HG03432 (cell line): ENCODE data around the gene UGDH.
A peak's percentile ranks its signal among the peaks of the same experiment; 100 is the strongest.
"Not testable (repeated sequence)": the region's sequence is repeated elsewhere in the genome, so short reads cannot be mapped to it uniquely, and the experiment has no call there.

Experiments used
- ATAC-seq: cut with Tn5 transposase; IDR thresholded peaks from one replicate; pipeline ENCODE4 v1.9.1; 2021; ENCODE audit warnings: mild to moderate bottlenecking, moderate library complexity; ENCODE audit not compliant: unreplicated experiment

The UGDH gene

GRCh38 chr4:39527296-39528060 is at the start of gene UGDH:
Gene UGDH, minus strand, starts transcription at chr4:39527439. Its CDS starts 5,927 bp downstream, at chr4:39521512.
- ATAC-seq = peak; percentile 96

DNA sequence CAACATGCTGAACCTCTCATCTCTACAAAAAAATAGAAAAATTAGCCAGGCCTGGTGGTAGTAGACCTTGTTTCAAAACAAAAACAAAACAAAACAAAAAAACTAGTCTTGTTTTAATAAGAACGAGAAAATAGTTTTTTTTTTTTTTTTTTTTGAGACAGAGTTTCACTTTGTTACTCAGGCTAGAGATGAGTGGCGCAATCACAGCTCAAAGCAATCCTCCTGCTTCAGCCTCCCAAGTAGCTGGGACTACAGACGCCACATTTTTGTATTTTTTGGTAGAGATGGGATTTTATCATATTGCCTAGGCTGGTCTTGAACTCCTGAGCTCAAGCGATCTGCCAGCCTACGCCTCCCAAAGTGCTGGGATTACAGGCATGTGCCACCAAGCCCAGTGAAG is 47.7 kb upstream of the UGDH start:
- ATAC-seq = no peak

DNA sequence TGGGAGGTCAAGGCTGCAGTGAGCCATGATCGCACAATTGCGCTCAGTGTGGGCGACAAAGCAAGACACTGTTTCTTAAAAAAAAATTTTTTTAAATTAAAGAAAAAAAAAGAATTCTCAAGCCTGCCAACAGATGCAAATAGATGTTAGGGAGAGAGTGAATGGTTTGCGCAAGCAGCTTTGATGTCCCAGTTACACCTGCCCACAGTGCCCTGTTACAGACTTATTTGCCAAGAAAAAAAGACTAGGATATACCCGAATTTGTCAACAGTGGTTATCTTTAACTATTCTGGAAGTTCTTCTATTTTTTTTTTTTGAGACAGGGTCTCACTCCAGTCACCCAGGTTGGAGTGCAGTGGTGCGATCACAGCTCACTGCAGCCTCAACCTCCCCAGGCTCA is 44.3 kb upstream of the UGDH start:
- no peak for ATAC-seq

DNA sequence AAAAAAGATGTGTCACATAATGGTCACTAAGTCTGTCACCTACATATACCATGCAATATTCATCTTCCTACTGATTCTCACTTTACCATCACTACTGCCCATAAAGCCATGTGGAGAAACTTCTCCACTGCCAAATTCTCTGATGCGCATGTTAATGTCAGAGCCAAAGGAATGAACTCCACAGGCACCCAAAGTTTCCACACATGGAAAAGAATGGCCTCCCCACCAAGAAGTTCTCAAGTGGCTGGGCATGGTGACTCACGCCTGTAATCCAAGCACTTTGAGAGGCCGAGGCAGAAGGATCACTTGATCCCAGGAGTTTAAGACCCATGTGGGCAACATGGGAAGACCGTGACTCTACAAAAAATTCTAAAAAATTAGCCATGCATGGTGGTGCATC is 43.8 kb upstream of the UGDH start:
- no peak for ATAC-seq

GRCh38 chr4:39569209-39569608 is 42.0 kb upstream of the UGDH start:
- no peak for ATAC-seq

- ATAC-seq = no peak
Observed at GRCh38 chr4:39568805-39569204, 41.6 kb upstream of the UGDH start.

- no peak for ATAC-seq
Observed at GRCh38 chr4:39565878-39566600, 38.8 kb upstream of the UGDH start.

DNA sequence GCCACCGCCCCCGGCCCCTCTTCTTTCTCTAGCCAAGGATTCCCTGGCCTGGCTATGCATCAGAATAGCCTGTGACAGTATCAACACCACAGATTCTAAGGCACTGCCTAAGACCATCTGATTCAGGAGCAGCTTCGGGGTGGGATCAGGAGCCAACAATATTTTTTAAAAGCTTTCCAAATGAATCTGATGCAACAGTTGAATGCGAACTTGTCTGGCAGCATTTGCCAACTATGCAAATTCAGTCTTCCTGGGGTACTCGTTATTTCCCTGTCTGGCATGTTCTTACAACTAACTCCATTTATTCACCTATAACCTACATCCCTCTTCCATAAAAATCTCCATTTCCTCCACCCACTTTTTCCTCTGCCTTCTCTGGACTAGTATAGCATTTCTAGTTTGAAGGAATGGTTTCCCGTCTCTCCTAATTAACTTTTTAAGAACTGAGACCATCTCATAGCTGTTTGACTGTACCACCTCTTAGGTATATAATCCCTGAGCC is 36.2 kb upstream of the UGDH start:
- ATAC-seq = no peak

- no peak for ATAC-seq
Observed at GRCh38 chr4:39562792-39563191, 35.6 kb upstream of the UGDH start.

GRCh38 chr4:39559626-39560025 is 32.4 kb upstream of the UGDH start:
- ATAC-seq = no peak

GRCh38 chr4:39555472-39555871 is 28.2 kb upstream of the UGDH start:
- no peak for ATAC-seq

DNA sequence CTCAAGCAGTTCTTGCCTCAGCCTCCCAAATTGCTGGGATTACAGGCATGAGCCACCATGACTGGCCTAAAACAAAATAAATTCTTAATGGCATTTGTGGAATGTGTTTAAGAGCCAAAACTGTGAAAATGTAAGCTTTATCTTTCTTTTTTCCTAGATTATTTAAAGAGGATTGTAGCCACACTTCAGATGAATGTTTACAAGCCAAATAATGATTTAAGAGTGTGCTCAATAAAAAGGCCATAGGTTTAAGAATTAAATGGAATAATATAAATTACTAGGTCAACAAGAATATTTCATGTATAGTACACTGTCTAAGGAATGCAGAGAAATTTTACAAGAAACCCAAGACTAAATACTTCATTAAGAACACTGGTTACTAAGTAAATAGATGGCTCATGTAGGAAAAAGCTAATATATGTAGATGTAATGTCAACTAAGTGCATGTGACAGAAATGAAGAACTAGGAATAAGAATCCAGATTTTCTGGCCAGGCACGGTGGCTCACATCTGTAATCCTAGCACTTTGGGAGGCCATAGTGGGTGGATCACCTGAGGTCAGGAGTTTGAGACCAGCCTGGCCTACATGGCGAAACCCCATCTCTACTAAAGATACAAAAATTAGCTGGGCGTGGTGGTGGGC is 21.3 kb upstream of the UGDH start:
- no peak for ATAC-seq

- no peak for ATAC-seq
Observed at GRCh38 chr4:39544580-39545315, 17.5 kb upstream of the UGDH start.

- ATAC-seq = not testable (repeated sequence)
Observed at GRCh38 chr4:39544080-39544479, 16.8 kb upstream of the UGDH start.

DNA sequence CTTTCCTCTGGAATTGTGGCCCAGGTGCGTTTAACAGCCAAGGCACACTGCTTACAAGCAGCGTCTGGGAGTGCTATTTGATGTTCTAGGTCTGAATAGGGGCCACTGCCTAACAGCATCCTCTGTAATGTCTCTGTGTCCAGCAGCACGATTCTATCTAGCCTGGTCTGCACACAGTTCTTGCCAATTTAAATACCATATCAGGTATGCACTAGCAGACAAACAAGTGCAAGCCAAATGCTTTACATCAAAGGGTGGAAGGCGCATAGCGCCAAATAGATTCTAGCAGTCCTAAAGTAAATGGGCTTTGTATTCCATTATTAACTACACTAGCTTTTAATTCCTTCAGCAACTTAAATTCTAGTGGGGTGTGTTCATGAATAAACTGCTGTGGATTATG is 15.8 kb upstream of the UGDH start:
- ATAC-seq = no peak

DNA sequence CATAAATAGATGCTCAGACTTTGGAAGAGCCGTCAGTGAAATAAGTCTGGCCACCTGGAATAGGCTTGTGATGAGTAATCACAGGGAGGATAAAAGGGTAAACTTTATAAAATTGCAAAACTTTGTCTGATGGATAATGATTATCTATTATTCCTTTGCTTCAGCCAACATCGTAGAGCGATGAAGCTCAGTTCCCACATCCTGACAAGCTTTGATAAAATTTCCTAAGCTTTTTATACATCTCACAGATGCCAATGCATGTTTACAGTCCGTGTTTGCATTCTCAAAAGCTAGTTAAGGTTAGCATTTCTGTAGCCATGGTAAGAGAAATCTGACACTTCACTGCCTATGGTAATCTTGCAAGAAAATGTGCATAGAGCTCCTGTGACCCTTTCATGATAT is 15.4 kb upstream of the UGDH start:
- ATAC-seq = no peak

- ATAC-seq = no peak
Observed at GRCh38 chr4:39541987-39542610, 14.9 kb upstream of the UGDH start.

DNA sequence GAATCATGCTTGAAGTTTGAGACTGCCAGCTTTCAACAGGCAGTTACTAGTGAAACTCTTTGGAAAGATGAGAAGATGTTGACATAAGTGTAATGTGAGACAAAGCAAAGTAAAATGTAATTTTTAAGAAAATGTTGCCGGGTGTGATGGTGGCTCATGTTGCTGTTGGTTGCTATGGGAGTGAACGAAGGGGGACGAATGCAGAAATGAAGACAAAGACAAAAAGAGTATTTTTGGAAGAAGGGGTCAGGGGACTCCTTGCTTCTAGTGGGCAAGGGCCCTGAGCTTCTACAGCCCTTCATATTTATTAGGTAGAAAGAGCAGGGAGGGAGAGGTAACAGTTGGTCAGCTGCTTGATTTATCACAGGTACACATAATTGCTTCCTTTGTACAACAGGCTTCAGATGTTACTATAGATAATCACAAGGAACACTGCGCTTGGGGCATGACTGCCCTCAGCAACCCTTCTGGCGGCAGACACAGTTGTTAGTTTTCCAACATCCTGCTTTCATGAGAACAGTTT is 11.9 kb upstream of the UGDH start:
- no peak for ATAC-seq

GRCh38 chr4:39533541-39533940 is 6.3 kb upstream of the UGDH start:
- ATAC-seq = no peak

DNA sequence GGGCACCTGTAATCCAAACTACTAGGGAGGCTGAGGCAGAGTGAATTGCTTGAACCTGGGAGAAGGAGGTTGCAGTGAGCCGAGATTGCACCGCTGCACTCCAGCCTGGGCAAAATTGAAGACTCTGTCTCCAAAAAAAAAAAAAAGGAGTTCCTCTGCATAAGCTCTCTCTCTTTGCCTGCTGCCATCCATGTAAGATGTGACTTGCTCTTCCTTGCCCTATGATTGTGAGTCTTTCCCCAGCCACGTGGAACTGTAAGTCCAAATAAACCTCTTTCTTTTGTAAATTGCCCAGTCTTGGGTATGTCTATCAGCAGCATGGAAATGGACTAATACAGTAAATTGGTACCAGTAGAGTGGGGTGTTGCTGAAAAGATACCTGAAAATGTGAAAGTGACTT is 5.0 kb upstream of the UGDH start:
- ATAC-seq = not testable (repeated sequence)
